Panc1 (cell line): ENCODE data around the gene CHTF18. TPM values are rescaled to one million over a fixed set of nuclear protein-coding genes. Genes with fewer than 3 reads are reported as not detected.

ENCODE experiments used
- ATAC-seq: fragments of 200-7000 bp; cut with Tn5 transposase; 2 replicates; pipeline ENCODE4 v1.9.1; 2020; ENCODE audit warnings: mild to moderate bottlenecking, moderate library complexity
- BruUV-seq: library from RNA; stranded (reverse); fragments of 400-500 nt; replicated peaks from 2 replicates; lab custom pipeline; 2021; lab: Mats Ljungman, UMichigan
- CTCF ChIA-PET: fragments of 300-600 bp; sonication (Branson Sonifier 250); formaldehyde crosslinking; loops from one replicate; lab custom pipeline; 2022; ENCODE audit warnings: antibody characterized with exemption; lab: Charles Lee
- POLR2A ChIA-PET: fragments of 300-600 bp; sonication (Branson Sonifier 250); formaldehyde crosslinking; loops from one replicate; lab custom pipeline; 2022; ENCODE audit warnings: antibody characterized with exemption; lab: Charles Lee
- DNase-seq: peaks from one replicate; pipeline ENCODE4 v3.0.0-alpha.2; 2010; ENCODE audit warnings: low read depth, low spot score
- H3K27ac ChIP-seq: 2 replicates; pipeline ENCODE4 v1.5.1; 2011; ENCODE audit warnings: mild to moderate bottlenecking, low read length, inconsistent platforms
- H3K27me3 ChIP-seq: fragments of 200-500 bp; sonication (Bioruptor generic); 2 replicates; pipeline ENCODE4 v1.6.0; 2014; ENCODE audit warnings: low read length, inconsistent platforms; ENCODE audit not compliant: control insufficient read depth, insufficient read depth
- H3K36me3 ChIP-seq: fragments of 200-500 bp; sonication (Bioruptor generic); 2 replicates; pipeline ENCODE4 v1.5.1; 2014; ENCODE audit warnings: inconsistent platforms, mild to moderate bottlenecking, low read length, moderate library complexity; ENCODE audit not compliant: control insufficient read depth, insufficient read depth
- H3K4me1 ChIP-seq: 2 replicates; pipeline ENCODE4 v1.5.1; 2011; ENCODE audit warnings: inconsistent platforms, mild to moderate bottlenecking, low read length, moderate library complexity; ENCODE audit not compliant: control insufficient read depth, insufficient read depth
- H3K4me3 ChIP-seq, 2 experiments: 2 replicates each; pipeline ENCODE4 v1.5.1; 2011 to 2012; ENCODE audit warnings: low read depth in 2 of 2, low read length in 2 of 2, mild to moderate bottlenecking in 2 of 2, inconsistent platforms in 1 of 2, moderate library complexity in 1 of 2
- H3K9me3 ChIP-seq: fragments of 200-500 bp; sonication (Bioruptor generic); 2 replicates; pipeline ENCODE4 v1.5.1; 2014; ENCODE audit warnings: low read depth, mild to moderate bottlenecking, inconsistent platforms, low read length, moderate library complexity; ENCODE audit not compliant: control insufficient read depth, insufficient read depth
- POLR2AphosphoS5 ChIP-seq: IDR thresholded peaks from 2 replicates; pipeline ENCODE4 v1.6.1; 2012; ENCODE audit warnings: mild to moderate bottlenecking, low read depth, low read length, moderate library complexity
- SIN3A ChIP-seq: IDR thresholded peaks from 2 replicates; pipeline ENCODE4 v1.6.1; 2012; ENCODE audit warnings: low read depth, mild to moderate bottlenecking, low read length, moderate library complexity, borderline replicate concordance; ENCODE audit not compliant: insufficient read depth
- TCF7L2 ChIP-seq: IDR thresholded peaks from 2 replicates; pipeline ENCODE4 v1.6.1; 2011; ENCODE audit warnings: mild to moderate bottlenecking, low read depth, low read length, inconsistent platforms
- in situ Hi-C: cut with HindIII; loops from 2 replicates; pipeline ENCODE4 v1.10.0; 2016; ENCODE audit warnings: low sequenced_read_pairs, low pct_unique_long_range_greater_than_20kb
- intact Hi-C: fragments of 100-400 bp; cut with micrococcal nuclease; formaldehyde crosslinking; loops from one replicate; pipeline ENCODE4 v1.10.0; 2022; ENCODE audit not compliant: unreplicated experiment
- total RNA-seq: library from RNA; stranded (reverse); gene quantifications from one replicate; pipeline ENCODE4 v1.2.1, GENCODE V29; 2021; ENCODE audit not compliant: unreplicated experiment
- TF ChIP-seq, protein P1 (sequence below): fragments of 450-650 bp; IDR thresholded peaks from 2 replicates; pipeline ENCODE4 v1.5.1; 2017; ENCODE audit warnings: mild to moderate bottlenecking
- TF ChIP-seq, protein P2 (sequence below), 2 experiments: IDR thresholded peaks; 2 replicates each; pipeline ENCODE4 v1.6.1; 2011 to 2012; ENCODE audit warnings: low read depth in 2 of 2, control low read depth in 1 of 2, low read length in 1 of 2, mild to moderate bottlenecking in 1 of 2, moderate library complexity in 1 of 2; ENCODE audit not compliant: insufficient read depth in 1 of 2

Gene CHTF18
- total RNA-seq, 1 experiment from 2014 or later = 118 TPM

DNA sequence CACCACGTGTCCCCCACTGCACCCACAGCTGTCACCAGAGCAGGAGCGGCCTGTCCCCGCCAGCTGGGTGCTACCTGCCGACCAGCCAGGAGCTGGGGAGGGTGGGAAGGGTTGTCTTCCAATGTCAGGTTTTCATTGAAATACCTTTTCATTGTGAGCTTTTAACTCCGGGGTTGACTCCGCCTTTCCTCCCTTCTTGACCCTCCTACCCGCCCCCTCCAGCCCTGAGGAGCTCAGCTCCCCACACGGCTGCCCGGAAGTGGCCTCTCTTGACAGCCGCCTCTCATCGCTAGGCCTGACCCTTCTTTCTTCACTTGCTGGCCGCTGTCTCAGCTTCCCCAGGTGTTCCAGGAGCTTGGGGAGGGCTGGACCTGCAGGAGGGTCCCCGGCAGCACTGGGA is 33.3 kb downstream of the CHTF18 start:
- Histone ChIP-seq H3K27ac (no peak overlapping the region), H3K27me3 (no peaks in the 10 kb centered on the region), H3K4me1 (no peaks in the 10 kb centered on the region), H3K4me3 (no peak overlapping the region), H3K36me3 (no peaks in the 10 kb centered on the region), H3K9me3 (no peaks in the 10 kb centered on the region)
- no TSS peak for BruUV-seq
- TF ChIP-seq, protein P1, sequence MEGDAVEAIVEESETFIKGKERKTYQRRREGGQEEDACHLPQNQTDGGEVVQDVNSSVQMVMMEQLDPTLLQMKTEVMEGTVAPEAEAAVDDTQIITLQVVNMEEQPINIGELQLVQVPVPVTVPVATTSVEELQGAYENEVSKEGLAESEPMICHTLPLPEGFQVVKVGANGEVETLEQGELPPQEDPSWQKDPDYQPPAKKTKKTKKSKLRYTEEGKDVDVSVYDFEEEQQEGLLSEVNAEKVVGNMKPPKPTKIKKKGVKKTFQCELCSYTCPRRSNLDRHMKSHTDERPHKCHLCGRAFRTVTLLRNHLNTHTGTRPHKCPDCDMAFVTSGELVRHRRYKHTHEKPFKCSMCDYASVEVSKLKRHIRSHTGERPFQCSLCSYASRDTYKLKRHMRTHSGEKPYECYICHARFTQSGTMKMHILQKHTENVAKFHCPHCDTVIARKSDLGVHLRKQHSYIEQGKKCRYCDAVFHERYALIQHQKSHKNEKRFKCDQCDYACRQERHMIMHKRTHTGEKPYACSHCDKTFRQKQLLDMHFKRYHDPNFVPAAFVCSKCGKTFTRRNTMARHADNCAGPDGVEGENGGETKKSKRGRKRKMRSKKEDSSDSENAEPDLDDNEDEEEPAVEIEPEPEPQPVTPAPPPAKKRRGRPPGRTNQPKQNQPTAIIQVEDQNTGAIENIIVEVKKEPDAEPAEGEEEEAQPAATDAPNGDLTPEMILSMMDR = no peak
- TF ChIP-seq SIN3A = no peak
- TF ChIP-seq, protein P2, sequence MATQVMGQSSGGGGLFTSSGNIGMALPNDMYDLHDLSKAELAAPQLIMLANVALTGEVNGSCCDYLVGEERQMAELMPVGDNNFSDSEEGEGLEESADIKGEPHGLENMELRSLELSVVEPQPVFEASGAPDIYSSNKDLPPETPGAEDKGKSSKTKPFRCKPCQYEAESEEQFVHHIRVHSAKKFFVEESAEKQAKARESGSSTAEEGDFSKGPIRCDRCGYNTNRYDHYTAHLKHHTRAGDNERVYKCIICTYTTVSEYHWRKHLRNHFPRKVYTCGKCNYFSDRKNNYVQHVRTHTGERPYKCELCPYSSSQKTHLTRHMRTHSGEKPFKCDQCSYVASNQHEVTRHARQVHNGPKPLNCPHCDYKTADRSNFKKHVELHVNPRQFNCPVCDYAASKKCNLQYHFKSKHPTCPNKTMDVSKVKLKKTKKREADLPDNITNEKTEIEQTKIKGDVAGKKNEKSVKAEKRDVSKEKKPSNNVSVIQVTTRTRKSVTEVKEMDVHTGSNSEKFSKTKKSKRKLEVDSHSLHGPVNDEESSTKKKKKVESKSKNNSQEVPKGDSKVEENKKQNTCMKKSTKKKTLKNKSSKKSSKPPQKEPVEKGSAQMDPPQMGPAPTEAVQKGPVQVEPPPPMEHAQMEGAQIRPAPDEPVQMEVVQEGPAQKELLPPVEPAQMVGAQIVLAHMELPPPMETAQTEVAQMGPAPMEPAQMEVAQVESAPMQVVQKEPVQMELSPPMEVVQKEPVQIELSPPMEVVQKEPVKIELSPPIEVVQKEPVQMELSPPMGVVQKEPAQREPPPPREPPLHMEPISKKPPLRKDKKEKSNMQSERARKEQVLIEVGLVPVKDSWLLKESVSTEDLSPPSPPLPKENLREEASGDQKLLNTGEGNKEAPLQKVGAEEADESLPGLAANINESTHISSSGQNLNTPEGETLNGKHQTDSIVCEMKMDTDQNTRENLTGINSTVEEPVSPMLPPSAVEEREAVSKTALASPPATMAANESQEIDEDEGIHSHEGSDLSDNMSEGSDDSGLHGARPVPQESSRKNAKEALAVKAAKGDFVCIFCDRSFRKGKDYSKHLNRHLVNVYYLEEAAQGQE (IDR thresholded peaks at IDR 0.05; ENCODE audit: insufficient read depth in 1 of 2, low read depth in 2 of 2, low read length in 1 of 2) = no peak
- no peak for TF ChIP-seq TCF7L2
- no peak for TF ChIP-seq POLR2AphosphoS5
- intact Hi-C loops = no loop called here
- CTCF ChIA-PET = no interaction called here
- no peak for DNase-seq
- in situ Hi-C loops = no loop called here
- POLR2A ChIA-PET = no interaction called here
- ATAC-seq = no peak; the same call in 1 of the 2 replicates

DNA sequence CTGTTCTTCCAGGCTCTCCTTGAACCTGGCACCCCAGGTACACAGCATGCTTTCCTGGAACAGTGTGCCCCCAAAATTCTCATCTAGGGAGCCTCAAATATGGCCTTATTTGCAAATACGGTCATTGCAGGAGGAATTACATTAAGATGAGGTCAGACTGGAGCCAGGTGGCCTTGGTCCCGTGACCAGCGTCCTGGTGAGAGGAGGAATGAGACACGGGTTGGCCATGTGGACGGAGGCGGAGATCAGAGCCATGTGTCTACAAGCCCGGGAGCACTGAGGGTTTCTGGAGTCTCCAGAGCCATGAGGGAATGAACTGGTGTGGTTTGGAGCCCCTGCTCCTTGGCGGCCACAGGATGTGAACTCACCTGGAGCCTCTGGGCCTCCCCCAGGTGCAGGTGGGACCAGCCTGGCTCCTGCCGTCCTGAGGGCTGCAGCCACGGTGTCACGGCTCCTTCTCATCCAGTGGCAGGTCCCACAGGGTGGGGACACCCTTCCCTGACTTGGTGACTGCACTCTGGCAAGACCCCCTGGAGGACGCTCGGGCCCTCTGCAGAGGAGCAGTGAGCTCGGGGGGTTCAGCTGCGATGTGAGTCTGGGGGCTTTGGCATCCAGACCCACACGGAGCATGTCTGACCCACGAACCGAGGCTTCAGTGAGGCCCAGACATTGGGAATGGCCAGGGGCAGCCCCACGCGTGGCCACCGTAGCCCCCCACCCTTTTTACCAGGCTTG is 33.9 kb downstream of the CHTF18 start:
- H3K4me3 ChIP-seq = no peak overlapping the region
- TF ChIP-seq SIN3A (no peak), POLR2AphosphoS5 (no peak), TCF7L2 (no peak)
- TF ChIP-seq, protein P2 (IDR thresholded peaks at IDR 0.05; ENCODE audit: insufficient read depth in 1 of 2, low read depth in 2 of 2, low read length in 1 of 2) = no peak
- TF ChIP-seq, protein P1 = no peak
- H3K27ac ChIP-seq = no peak overlapping the region
- BruUV-seq = no TSS peak
- no peaks in the 10 kb centered on the region for H3K36me3 ChIP-seq
- ChIA-PET POLR2A (no interaction called here), CTCF (no interaction called here)
- in situ Hi-C loops = no loop called here
- no peaks in the 10 kb centered on the region for H3K9me3 ChIP-seq
- no peaks in the 10 kb centered on the region for H3K4me1 ChIP-seq
- H3K27me3 ChIP-seq = no peaks in the 10 kb centered on the region
- DNase-seq = no peak
- intact Hi-C loops = no loop called here
- ATAC-seq = no peak
